Measurements from ENCODE around the gene PTS. TPM values are rescaled to one million over a fixed set of nuclear protein-coding genes. Genes with fewer than 3 reads are reported as not detected.

The PTS gene
- total and polyA plus RNA-seq, 9 donors = 14.9 to 26.3 (median 19.1) TPM

GRCh38 chr11:112273066-112273465, 46.8 kb downstream of the PTS start:
- Histone ChIP-seq H3K9me3 (replicated peaks; ENCODE audit: control insufficient read depth, low read depth, low read length) (no peaks in the 10 kb centered on the region), H3K27ac (ENCODE audit: low read length) (no peak overlapping the region), H3K4me3 (ENCODE audit: low read length) (no peak overlapping the region), H3K4me1 (ENCODE audit: control insufficient read depth, insufficient read depth, low read length) (no peaks in the 10 kb centered on the region), H3K36me3 (ENCODE audit: control insufficient read depth, insufficient read depth, low read length) (no peaks in the 10 kb centered on the region), H3K27me3 (ENCODE audit: control insufficient read depth, insufficient read depth, low read length) (no peaks in the 10 kb centered on the region)
- no peak for DNase-seq
- 100% methylated on average over 1 of the region's 1 CpG for WGBS (ENCODE audit: insufficient coverage)

DNA sequence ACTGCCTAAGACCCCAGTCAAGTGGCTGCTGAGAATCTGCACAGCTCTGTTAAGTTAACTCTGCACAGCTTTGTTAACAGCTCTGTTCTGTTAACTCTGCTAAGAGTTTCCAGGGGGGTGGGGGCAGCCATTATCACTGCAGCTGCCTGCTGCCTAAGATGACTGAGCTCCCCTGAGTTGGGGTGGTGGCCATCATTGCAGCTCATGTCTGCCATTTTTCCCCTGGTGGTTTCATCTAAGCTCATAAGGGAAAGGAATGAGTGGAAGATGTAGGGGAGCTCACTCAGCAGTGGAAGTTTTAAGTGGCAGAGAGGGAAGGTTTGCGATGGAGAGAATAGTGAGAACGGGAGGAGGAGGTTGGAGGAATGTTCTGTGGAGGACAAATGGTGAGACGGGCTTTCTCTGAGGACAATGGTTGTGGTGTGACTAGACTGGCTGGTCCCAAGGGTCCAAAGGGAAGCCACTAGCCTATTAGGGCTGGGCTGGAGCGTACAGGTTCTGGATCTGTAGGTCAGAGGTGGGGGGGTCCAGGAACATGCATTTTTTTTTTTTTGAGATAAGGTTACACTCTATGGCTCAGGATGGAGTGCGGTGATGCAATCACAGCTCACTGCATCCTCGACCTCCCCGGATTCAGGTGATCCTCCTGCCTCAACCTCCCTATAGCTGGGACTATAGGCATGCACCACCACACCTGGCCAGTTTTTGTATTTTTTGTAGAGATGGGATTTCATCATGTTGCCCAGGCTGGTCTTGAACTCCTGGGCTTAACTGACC, 48.0 kb downstream of the PTS start:
- H3K27me3 ChIP-seq (ENCODE audit: control insufficient read depth, insufficient read depth, low read length) = peaks cover 2% of the 10 kb centered on the region
- no peaks in the 10 kb centered on the region for H3K36me3 ChIP-seq (ENCODE audit: control insufficient read depth, insufficient read depth, low read length)
- DNase-seq = no peak
- WGBS (ENCODE audit: insufficient coverage) = 75% methylated on average over 3 of the region's 7 CpGs
- no peak overlapping the region for H3K4me3 ChIP-seq (ENCODE audit: low read length)
- no peaks in the 10 kb centered on the region for H3K4me1 ChIP-seq (ENCODE audit: control insufficient read depth, insufficient read depth, low read length)
- H3K27ac ChIP-seq (ENCODE audit: low read length) = no peak overlapping the region
- H3K9me3 ChIP-seq (replicated peaks; ENCODE audit: control insufficient read depth, low read depth, low read length) = no peaks in the 10 kb centered on the region

GRCh38 chr11:112277029-112277428, 50.8 kb downstream of the PTS start:
- Histone ChIP-seq H3K9me3 (replicated peaks; ENCODE audit: control insufficient read depth, low read depth, low read length) (no peaks in the 10 kb centered on the region), H3K27ac (ENCODE audit: low read length) (no peak overlapping the region), H3K36me3 (ENCODE audit: control insufficient read depth, insufficient read depth, low read length) (no peaks in the 10 kb centered on the region), H3K4me3 (ENCODE audit: low read length) (no peak overlapping the region), H3K4me1 (ENCODE audit: control insufficient read depth, insufficient read depth, low read length) (peaks cover 7% of the 10 kb centered on the region), H3K27me3 (ENCODE audit: control insufficient read depth, insufficient read depth, low read length) (peaks cover 7% of the 10 kb centered on the region)
- no peak for DNase-seq
- no CpG with 5 or more reads among the region's 1 CpG for WGBS (ENCODE audit: insufficient coverage)

- no peak overlapping the region for H3K4me3 ChIP-seq (ENCODE audit: low read length)
- H3K27ac ChIP-seq (ENCODE audit: low read length) = no peak overlapping the region
- DNase-seq = no peak
- H3K4me1 ChIP-seq (ENCODE audit: control insufficient read depth, insufficient read depth, low read length) = peaks cover 7% of the 10 kb centered on the region
- H3K27me3 ChIP-seq (ENCODE audit: control insufficient read depth, insufficient read depth, low read length) = peaks cover 7% of the 10 kb centered on the region
- H3K36me3 ChIP-seq (ENCODE audit: control insufficient read depth, insufficient read depth, low read length) = no peaks in the 10 kb centered on the region
- no peaks in the 10 kb centered on the region for H3K9me3 ChIP-seq (replicated peaks; ENCODE audit: control insufficient read depth, low read depth, low read length)
Observed at GRCh38 chr11:112277941-112278340, 51.7 kb downstream of the PTS start.

DNA sequence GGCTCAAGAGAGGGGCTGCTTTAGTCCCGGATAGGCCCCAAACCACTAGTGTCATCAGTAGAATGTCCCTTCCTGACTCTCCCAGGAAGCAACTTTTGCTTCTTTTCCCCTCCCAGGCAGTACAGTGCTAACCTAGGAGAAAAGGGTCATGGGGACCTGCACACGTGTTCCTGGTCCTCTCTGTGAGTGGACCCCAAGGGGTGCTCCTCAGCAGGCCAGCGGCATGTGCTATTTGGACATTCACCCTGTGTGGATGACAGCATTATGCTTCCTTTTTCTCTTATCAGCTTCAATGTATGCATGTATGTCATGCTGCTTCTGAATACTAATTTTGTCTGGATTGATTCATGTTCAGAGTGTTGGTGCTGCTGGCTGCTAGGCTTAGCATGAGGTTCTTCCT, 52.6 kb downstream of the PTS start:
- no peaks in the 10 kb centered on the region for H3K36me3 ChIP-seq (ENCODE audit: control insufficient read depth, insufficient read depth, low read length)
- no peak for DNase-seq
- H3K9me3 ChIP-seq (replicated peaks; ENCODE audit: control insufficient read depth, low read depth, low read length) = no peaks in the 10 kb centered on the region
- no peak overlapping the region for H3K27ac ChIP-seq (ENCODE audit: low read length)
- H3K27me3 ChIP-seq (ENCODE audit: control insufficient read depth, insufficient read depth, low read length) = peaks cover 7% of the 10 kb centered on the region
- 70% methylated on average over 2 of the region's 3 CpGs for WGBS (ENCODE audit: insufficient coverage)
- H3K4me3 ChIP-seq (ENCODE audit: low read length) = no peak overlapping the region
- peaks cover 7% of the 10 kb centered on the region for H3K4me1 ChIP-seq (ENCODE audit: control insufficient read depth, insufficient read depth, low read length)

- Histone ChIP-seq H3K27ac (ENCODE audit: low read length) (no peak overlapping the region), H3K27me3 (ENCODE audit: control insufficient read depth, insufficient read depth, low read length) (peaks cover 7% of the 10 kb centered on the region), H3K4me3 (ENCODE audit: low read length) (peak overlapping the region; percentile 48), H3K9me3 (replicated peaks; ENCODE audit: control insufficient read depth, low read depth, low read length) (no peaks in the 10 kb centered on the region), H3K4me1 (ENCODE audit: control insufficient read depth, insufficient read depth, low read length) (peaks cover 7% of the 10 kb centered on the region), H3K36me3 (ENCODE audit: control insufficient read depth, insufficient read depth, low read length) (no peaks in the 10 kb centered on the region)
- 0% methylated on average over 8 of the region's 15 CpGs for WGBS (ENCODE audit: insufficient coverage)
- DNase-seq = peak; percentile 55
Observed at GRCh38 chr11:112279901-112280267, 53.7 kb downstream of the PTS start.

DNA sequence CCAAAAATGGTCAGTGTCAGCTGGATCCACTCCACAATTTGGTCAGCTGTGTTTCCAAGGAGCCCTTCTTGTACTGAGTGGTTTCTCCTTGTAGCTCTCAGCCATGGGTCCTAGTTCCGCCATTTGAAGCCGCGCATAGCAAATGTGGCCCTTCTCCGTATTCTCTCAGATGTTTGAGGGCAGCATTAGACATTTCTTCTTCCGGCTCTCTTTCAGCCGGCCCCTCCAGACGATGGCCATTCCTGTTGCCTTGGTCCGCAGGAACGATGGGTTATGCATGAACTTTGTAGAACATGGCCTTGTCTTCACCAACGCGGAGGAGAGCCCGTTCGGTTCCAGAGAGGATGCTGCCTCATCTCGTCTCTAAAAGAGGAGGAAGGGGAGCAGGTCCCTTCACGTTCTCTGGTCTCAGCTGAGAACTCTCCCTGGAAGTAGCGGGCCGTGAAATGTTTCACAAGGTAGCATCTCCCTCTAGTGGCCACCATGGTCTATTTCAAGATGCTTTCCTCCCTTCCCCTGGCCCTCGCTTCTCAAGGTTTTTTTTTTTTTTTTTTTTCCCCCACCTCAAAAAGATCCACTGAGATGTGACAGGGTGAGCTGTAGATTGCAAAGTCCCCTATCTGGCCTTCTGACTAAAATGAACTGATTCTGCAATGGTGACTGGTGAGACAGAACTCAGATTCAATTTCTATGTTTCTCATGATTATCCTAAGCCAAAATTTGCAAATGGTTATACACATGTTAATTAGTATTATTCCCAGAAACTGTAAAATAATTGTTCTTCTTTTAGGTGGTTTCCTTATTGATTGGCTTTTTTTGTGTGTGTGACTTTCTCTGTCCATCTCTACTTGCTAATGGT, 54.3 kb downstream of the PTS start:
- Histone ChIP-seq H3K4me3 (ENCODE audit: low read length) (peak overlapping the region; percentile 48), H3K27ac (ENCODE audit: low read length) (no peak overlapping the region), H3K9me3 (replicated peaks; ENCODE audit: control insufficient read depth, low read depth, low read length) (no peaks in the 10 kb centered on the region), H3K27me3 (ENCODE audit: control insufficient read depth, insufficient read depth, low read length) (peaks cover 7% of the 10 kb centered on the region), H3K36me3 (ENCODE audit: control insufficient read depth, insufficient read depth, low read length) (no peaks in the 10 kb centered on the region), H3K4me1 (ENCODE audit: control insufficient read depth, insufficient read depth, low read length) (peaks cover 7% of the 10 kb centered on the region)
- WGBS (ENCODE audit: insufficient coverage) = 5% methylated on average over 13 of the region's 18 CpGs
- DNase-seq = peak; percentile 89

DNA sequence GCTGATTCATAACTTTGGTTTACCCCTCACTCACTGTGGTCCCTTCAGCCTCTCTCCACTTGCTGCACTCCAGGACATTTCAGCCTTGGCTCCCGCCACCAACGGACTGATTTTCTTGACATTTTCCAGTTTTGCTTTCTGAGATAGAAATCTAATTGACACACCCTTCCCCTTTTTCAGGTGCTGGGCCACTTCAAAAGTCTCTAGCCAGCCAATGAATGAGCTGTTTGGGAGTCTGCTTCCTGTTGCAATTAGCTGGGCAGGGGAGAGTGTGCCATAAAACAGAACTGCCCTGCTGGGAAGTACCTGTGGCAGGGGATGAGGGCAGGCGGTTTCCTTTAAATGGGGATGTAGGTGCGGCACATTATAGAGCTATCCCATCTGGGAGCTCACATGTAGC, 55.5 kb downstream of the PTS start:
- peaks cover 7% of the 10 kb centered on the region for H3K4me1 ChIP-seq (ENCODE audit: control insufficient read depth, insufficient read depth, low read length)
- H3K27me3 ChIP-seq (ENCODE audit: control insufficient read depth, insufficient read depth, low read length) = peaks cover 7% of the 10 kb centered on the region
- no peaks in the 10 kb centered on the region for H3K9me3 ChIP-seq (replicated peaks; ENCODE audit: control insufficient read depth, low read depth, low read length)
- H3K4me3 ChIP-seq (ENCODE audit: low read length) = no peak overlapping the region
- no peak overlapping the region for H3K27ac ChIP-seq (ENCODE audit: low read length)
- WGBS (ENCODE audit: insufficient coverage) = 51% methylated on average over 4 of the region's 4 CpGs
- no peaks in the 10 kb centered on the region for H3K36me3 ChIP-seq (ENCODE audit: control insufficient read depth, insufficient read depth, low read length)
- DNase-seq = no peak

Measured in muscle of leg (tissue), 11 donors.